ENCODE measurements around the gene ENOX1.

ENOX1 gene

DNA sequence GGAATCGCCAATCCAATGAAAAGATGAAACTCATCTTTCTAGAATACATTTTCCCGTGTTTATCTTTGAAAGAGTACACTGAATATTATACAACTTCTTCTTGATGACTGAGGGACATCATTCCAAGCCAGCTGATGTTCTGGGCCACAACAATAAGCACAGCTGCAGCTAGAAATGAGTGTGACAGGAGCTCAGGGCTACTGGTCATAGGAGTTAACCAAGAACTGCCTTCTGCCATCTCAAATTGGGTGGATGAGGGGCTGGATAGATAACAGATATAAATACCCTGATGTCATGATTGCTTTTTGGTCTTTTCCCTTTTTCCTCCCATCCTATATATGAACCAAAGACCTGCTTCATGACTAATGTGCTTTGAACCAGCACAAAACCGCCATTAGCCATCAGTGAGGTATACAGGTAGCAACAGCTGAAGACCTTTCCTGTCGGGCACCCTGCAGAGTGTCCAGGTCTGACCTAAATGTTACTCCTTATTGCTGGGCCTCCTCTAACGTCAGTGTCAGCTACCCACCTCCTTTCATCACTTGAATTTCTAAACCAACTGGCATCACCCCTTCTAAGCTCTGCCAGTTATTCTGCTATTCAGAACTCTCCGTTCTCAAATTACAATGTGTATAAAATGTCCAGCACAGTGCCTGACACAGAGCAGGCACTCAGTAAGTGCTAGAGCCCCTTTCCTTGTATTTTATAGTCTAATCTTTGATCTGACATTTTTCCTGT, 178.2 kb downstream of the ENOX1 start:
- H3K4me1 ChIP-seq (ENCODE audit: control insufficient read depth, insufficient read depth, low read length, unreplicated experiment) = no peaks in the 10 kb centered on the region
- H3K27me3 ChIP-seq (ENCODE audit: insufficient read depth, low read length) = no peaks in the 10 kb centered on the region
- no peak overlapping the region for H2AFZ ChIP-seq (ENCODE audit: low read length, unreplicated experiment)
- H3K27ac ChIP-seq (ENCODE audit: low read depth, low read length) = no peak overlapping the region
- H3K79me2 ChIP-seq (ENCODE audit: control insufficient read depth, insufficient read depth, low read length, unreplicated experiment) = no peaks in the 10 kb centered on the region
- no peak overlapping the region for H3K4me3 ChIP-seq (ENCODE audit: low read depth, low read length)
- H3K36me3 ChIP-seq (ENCODE audit: insufficient read depth, low read length) = no peaks in the 10 kb centered on the region

DNA sequence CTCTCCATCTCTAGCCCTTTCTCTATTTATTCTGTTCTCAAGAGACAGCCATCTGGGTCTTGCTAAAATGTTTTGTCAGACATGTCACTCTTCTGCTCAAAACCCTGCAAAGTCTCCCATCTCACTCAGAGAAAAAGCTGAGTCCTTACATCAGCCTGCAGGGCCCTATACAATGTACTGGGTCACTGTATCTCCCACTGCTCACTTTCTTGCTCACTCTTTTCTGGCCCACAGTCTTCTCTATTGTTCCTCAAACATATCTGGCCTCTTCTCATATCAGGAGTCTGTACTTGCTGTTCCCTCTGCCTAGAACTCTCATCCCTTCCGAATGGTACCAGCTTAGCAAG, 189.2 kb downstream of the ENOX1 start:
- H3K4me1 ChIP-seq (ENCODE audit: control insufficient read depth, insufficient read depth, low read length, unreplicated experiment) = no peaks in the 10 kb centered on the region
- no peak overlapping the region for H3K27ac ChIP-seq (ENCODE audit: low read depth, low read length)
- H3K4me3 ChIP-seq (ENCODE audit: low read depth, low read length) = no peak overlapping the region
- no peaks in the 10 kb centered on the region for H3K27me3 ChIP-seq (ENCODE audit: insufficient read depth, low read length)
- no peaks in the 10 kb centered on the region for H3K79me2 ChIP-seq (ENCODE audit: control insufficient read depth, insufficient read depth, low read length, unreplicated experiment)
- no peaks in the 10 kb centered on the region for H3K36me3 ChIP-seq (ENCODE audit: insufficient read depth, low read length)
- H2AFZ ChIP-seq (ENCODE audit: low read length, unreplicated experiment) = no peak overlapping the region

DNA sequence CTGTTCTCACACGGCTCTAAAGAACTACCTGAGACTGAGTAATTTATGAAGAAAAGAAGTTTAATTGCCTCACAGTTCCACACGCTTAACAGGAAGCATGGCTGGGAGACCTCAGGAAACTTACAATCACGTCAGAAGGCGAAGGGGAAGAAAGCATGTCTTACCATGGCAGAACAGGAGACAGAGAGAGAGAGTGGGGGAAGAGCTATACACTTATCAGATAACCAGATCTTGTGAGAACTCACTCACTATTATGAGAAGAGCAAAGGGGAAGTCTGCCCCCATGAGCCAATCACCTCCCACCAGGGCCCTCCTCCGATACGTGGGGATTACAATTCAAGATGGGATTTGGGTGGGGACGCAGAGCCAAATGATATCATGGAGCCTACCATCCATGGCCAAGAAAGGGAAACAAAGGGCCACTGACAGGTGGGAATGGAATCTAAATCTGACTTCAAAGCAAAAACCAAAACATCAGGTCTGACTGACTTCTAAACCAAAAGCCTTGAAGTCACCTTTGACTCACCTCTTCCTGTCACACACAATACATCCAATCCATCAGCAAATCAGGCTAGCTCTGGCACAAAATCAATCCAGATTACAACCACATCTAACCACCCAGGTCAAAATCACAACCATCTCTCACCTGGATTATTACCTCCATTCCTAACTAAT, 189.7 kb downstream of the ENOX1 start:
- Histone ChIP-seq H3K27ac (ENCODE audit: low read depth, low read length) (no peak overlapping the region), H3K27me3 (ENCODE audit: insufficient read depth, low read length) (no peaks in the 10 kb centered on the region), H3K4me3 (ENCODE audit: low read depth, low read length) (no peak overlapping the region), H3K36me3 (ENCODE audit: insufficient read depth, low read length) (no peaks in the 10 kb centered on the region), H2AFZ (ENCODE audit: low read length, unreplicated experiment) (no peak overlapping the region), H3K4me1 (ENCODE audit: control insufficient read depth, insufficient read depth, low read length, unreplicated experiment) (no peaks in the 10 kb centered on the region), H3K79me2 (ENCODE audit: control insufficient read depth, insufficient read depth, low read length, unreplicated experiment) (no peaks in the 10 kb centered on the region)

DNA sequence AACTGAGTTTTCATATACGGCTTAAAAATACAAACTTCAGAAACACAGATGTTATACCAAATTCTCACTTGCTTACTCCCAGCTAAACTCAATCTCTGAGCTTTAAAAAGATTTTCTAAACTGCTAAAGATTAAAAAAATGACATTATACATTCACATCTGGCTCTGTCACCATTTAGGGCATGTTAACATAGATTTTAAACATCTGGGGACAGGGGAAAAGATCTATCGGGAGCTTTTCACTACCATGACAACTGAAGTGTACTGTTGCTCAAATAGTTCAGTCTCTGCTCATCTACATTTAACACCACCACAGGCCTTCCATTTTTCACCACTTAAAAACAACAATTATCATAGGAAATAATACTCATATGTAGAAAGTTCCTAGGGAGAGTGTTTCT, 190.8 kb downstream of the ENOX1 start:
- Histone ChIP-seq H3K4me3 (ENCODE audit: low read depth, low read length) (no peak overlapping the region), H3K79me2 (ENCODE audit: control insufficient read depth, insufficient read depth, low read length, unreplicated experiment) (no peaks in the 10 kb centered on the region), H3K4me1 (ENCODE audit: control insufficient read depth, insufficient read depth, low read length, unreplicated experiment) (no peaks in the 10 kb centered on the region), H3K36me3 (ENCODE audit: insufficient read depth, low read length) (no peaks in the 10 kb centered on the region), H3K27me3 (ENCODE audit: insufficient read depth, low read length) (no peaks in the 10 kb centered on the region), H3K27ac (ENCODE audit: low read depth, low read length) (no peak overlapping the region), H2AFZ (ENCODE audit: low read length, unreplicated experiment) (no peak overlapping the region)

DNA sequence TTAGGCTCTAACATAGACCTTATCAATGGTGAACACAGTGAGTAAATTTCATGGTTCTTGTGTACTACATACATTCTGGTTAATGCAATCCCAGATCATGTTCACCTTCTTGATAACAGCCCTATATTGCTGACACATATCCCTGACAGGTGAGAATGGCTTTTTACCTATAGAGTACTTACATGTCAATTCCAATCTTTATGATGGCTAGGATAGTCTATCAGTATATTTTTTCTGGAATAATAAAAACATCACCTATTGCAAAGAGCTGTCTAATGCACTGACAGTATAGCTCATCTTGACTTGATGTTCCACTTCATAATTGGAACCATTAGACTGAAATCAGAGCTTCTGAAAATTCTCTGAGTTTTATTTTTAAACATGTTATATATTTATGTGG, 199.4 kb downstream of the ENOX1 start:
- no peaks in the 10 kb centered on the region for H3K27me3 ChIP-seq (ENCODE audit: insufficient read depth, low read length)
- H3K36me3 ChIP-seq (ENCODE audit: insufficient read depth, low read length) = no peaks in the 10 kb centered on the region
- no peak overlapping the region for H3K4me3 ChIP-seq (ENCODE audit: low read depth, low read length)
- H3K27ac ChIP-seq (ENCODE audit: low read depth, low read length) = no peak overlapping the region
- H3K4me1 ChIP-seq (ENCODE audit: control insufficient read depth, insufficient read depth, low read length, unreplicated experiment) = no peaks in the 10 kb centered on the region
- no peak overlapping the region for H2AFZ ChIP-seq (ENCODE audit: low read length, unreplicated experiment)
- H3K79me2 ChIP-seq (ENCODE audit: control insufficient read depth, insufficient read depth, low read length, unreplicated experiment) = no peaks in the 10 kb centered on the region

DNA sequence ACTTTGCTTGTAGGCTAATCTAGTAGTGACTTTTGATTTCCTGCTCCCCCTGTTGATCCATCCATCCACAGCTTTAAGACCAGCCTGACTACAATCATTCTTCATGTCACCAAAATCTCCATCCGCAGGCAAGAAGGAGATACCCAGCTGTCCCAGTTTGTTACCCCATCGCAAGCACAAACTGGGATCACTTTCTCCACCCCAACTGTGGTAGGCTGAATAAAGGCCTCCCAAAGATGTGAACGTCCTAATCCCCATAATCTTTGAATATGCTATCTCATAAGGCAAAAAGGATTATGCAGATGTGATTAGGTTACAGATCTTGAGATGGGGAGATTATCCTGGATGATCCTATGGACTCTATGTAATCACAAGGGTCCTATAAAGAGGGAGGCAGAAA, 202.0 kb downstream of the ENOX1 start:
- Histone ChIP-seq H3K4me3 (ENCODE audit: low read depth, low read length) (no peak overlapping the region), H2AFZ (ENCODE audit: low read length, unreplicated experiment) (no peak overlapping the region), H3K79me2 (ENCODE audit: control insufficient read depth, insufficient read depth, low read length, unreplicated experiment) (no peaks in the 10 kb centered on the region), H3K27me3 (ENCODE audit: insufficient read depth, low read length) (no peaks in the 10 kb centered on the region), H3K36me3 (ENCODE audit: insufficient read depth, low read length) (no peaks in the 10 kb centered on the region), H3K4me1 (ENCODE audit: control insufficient read depth, insufficient read depth, low read length, unreplicated experiment) (no peaks in the 10 kb centered on the region), H3K27ac (ENCODE audit: low read depth, low read length) (no peak overlapping the region)

DNA sequence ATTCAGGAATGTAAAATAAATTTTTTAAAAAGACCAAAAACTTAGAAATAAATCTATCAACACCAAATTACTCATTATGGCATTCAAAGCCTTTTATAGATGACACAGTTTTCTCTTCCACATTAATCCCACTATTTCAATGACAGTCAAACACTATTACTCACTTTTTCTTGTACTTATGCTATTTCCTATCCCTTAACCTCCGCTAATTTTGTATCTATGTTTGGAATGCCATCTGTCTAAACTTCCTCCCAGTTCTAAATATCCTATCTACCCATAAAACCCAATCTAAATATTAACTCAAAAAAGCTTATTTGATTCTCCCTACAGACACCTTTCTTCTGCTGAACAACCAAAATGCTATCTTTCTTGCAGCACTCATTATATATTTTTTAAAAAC, 203.5 kb downstream of the ENOX1 start:
- Histone ChIP-seq H3K36me3 (ENCODE audit: insufficient read depth, low read length) (no peaks in the 10 kb centered on the region), H3K79me2 (ENCODE audit: control insufficient read depth, insufficient read depth, low read length, unreplicated experiment) (no peaks in the 10 kb centered on the region), H3K4me3 (ENCODE audit: low read depth, low read length) (no peak overlapping the region), H2AFZ (ENCODE audit: low read length, unreplicated experiment) (no peak overlapping the region), H3K27ac (ENCODE audit: low read depth, low read length) (no peak overlapping the region), H3K27me3 (ENCODE audit: insufficient read depth, low read length) (no peaks in the 10 kb centered on the region), H3K4me1 (ENCODE audit: control insufficient read depth, insufficient read depth, low read length, unreplicated experiment) (no peaks in the 10 kb centered on the region)

DNA sequence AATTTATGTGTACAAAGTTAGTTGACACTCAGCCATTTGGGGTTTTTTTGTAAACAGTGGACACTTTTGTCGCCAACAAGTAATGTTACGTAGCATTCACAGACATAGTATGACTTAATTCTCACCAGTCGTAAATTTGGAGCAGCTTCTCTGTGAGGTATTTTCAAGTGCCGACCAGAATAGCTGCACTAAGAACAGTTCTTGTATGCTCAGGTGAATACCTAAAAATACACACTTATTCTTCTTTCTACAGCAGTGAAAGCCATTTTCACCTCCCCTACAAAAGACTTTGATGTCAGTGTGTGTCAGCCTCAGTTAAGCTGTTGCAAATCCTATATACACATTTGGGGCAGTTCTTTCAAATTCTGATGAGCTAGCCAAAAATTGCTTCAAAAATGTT, 206.5 kb downstream of the ENOX1 start:
- Histone ChIP-seq H3K4me1 (ENCODE audit: control insufficient read depth, insufficient read depth, low read length, unreplicated experiment) (no peaks in the 10 kb centered on the region), H3K27ac (ENCODE audit: low read depth, low read length) (no peak overlapping the region), H3K27me3 (ENCODE audit: insufficient read depth, low read length) (peaks cover 4% of the 10 kb centered on the region; the same call in 1 of the 2 replicates), H3K36me3 (ENCODE audit: insufficient read depth, low read length) (no peaks in the 10 kb centered on the region), H2AFZ (ENCODE audit: low read length, unreplicated experiment) (no peak overlapping the region), H3K79me2 (ENCODE audit: control insufficient read depth, insufficient read depth, low read length, unreplicated experiment) (no peaks in the 10 kb centered on the region), H3K4me3 (ENCODE audit: low read depth, low read length) (no peak overlapping the region)

DNA sequence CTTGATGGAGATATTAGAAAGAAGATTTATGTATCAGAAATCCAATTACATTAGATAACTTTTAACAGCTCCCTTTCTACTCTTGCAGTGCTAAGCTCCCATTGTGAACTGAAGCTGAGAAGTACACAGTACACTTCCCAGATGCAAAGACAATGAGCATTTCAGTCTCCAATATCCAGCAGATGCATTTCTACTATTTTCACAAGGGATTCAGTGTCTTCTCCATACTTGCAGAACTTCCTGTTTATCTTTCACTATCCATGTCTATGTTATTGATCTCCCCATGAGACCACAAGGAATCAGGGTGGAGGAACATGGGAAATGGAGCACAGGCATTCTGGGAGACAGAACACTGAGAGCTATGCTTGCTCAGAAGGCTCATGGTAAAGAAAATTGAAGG, 207.5 kb downstream of the ENOX1 start:
- Histone ChIP-seq H2AFZ (ENCODE audit: low read length, unreplicated experiment) (no peak overlapping the region), H3K27me3 (ENCODE audit: insufficient read depth, low read length) (peaks cover 4% of the 10 kb centered on the region; the same call in 1 of the 2 replicates), H3K4me3 (ENCODE audit: low read depth, low read length) (no peak overlapping the region)

DNA sequence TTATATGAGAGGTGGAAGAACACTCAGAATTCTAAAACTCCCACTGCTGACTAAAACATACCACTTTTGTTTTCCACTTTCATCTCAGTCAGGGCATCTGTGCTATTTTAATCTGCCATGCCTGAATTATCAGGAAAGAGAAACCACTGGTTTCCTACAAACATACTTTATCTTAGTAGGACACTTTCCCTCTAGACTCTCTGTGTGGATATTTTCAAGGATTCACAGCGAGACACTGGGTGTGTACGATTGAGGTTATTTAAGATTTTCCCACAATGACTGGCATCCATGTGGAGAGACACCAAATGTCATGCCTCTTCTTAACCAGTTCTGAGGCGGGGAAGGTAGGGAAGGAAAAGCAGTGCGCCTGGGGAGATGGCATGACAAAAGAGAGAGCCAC, 212.2 kb downstream of the ENOX1 start:
- Histone ChIP-seq H3K4me1 (ENCODE audit: control insufficient read depth, insufficient read depth, low read length, unreplicated experiment) (no peaks in the 10 kb centered on the region), H3K4me3 (ENCODE audit: low read depth, low read length) (no peak overlapping the region), H3K36me3 (ENCODE audit: insufficient read depth, low read length) (no peaks in the 10 kb centered on the region), H3K27ac (ENCODE audit: low read depth, low read length) (no peak overlapping the region), H2AFZ (ENCODE audit: low read length, unreplicated experiment) (no peak overlapping the region), H3K79me2 (ENCODE audit: control insufficient read depth, insufficient read depth, low read length, unreplicated experiment) (no peaks in the 10 kb centered on the region), H3K27me3 (ENCODE audit: insufficient read depth, low read length) (peaks cover 4% of the 10 kb centered on the region; the same call in 1 of the 2 replicates)

More for the DNA sequence above, 207.5 kb downstream of the ENOX1 start:
- no peaks in the 10 kb centered on the region for H3K4me1 ChIP-seq (ENCODE audit: control insufficient read depth, insufficient read depth, low read length, unreplicated experiment)
- no peaks in the 10 kb centered on the region for H3K36me3 ChIP-seq (ENCODE audit: insufficient read depth, low read length)
- H3K79me2 ChIP-seq (ENCODE audit: control insufficient read depth, insufficient read depth, low read length, unreplicated experiment) = no peaks in the 10 kb centered on the region
- no peak overlapping the region for H3K27ac ChIP-seq (ENCODE audit: low read depth, low read length)

All from ACC112 (cell line).